HG02885 (cell line): ENCODE measurements around the gene ZBTB48.
A peak's percentile ranks its signal among the peaks of the same experiment; 100 is the strongest.

Experiments used
- ATAC-seq: cut with Tn5 transposase; IDR thresholded peaks from one replicate; pipeline ENCODE4 v1.9.1; 2021; ENCODE audit warnings: mild to moderate bottlenecking; ENCODE audit not compliant: unreplicated experiment, poor library complexity

Gene ZBTB48

GRCh38 chr1:6603915-6604558 is 24.2 kb downstream of the ZBTB48 start:
- no peak for ATAC-seq

GRCh38 chr1:6612641-6613360 is 33.0 kb downstream of the ZBTB48 start:
- ATAC-seq = peak; percentile 41

GRCh38 chr1:6613361-6614018 is 33.7 kb downstream of the ZBTB48 start, which contains the start of gene PHF13:
PHF13 (plus strand) TSS chr1:6613731; CDS start chr1:6614067, 336 bp downstream.
- ATAC-seq = peak; percentile 89

- ATAC-seq = no peak
Observed at GRCh38 chr1:6614019-6614928, 34.5 kb downstream of the ZBTB48 start.

- ATAC-seq = no peak
Observed at GRCh38 chr1:6614929-6615785, 35.4 kb downstream of the ZBTB48 start.

- ATAC-seq = no peak
Observed at GRCh38 chr1:6619045-6619444, 39.3 kb downstream of the ZBTB48 start.

- ATAC-seq = no peak
Observed at GRCh38 chr1:6621429-6622391, 41.9 kb downstream of the ZBTB48 start.

- no peak for ATAC-seq
Observed at GRCh38 chr1:6622396-6623152, 42.8 kb downstream of the ZBTB48 start.

- ATAC-seq = no peak
Observed at GRCh38 chr1:6623269-6623965, 43.6 kb downstream of the ZBTB48 start.

- peak; percentile 88 for ATAC-seq
Observed at GRCh38 chr1:6624710-6625583, 45.2 kb downstream of the ZBTB48 start, which contains the start of gene THAP3. THAP3 (plus strand) TSS chr1:6624868; CDS start chr1:6625219, 351 bp downstream.

GRCh38 chr1:6625584-6626149 is 45.9 kb downstream of the ZBTB48 start:
- peak; percentile 17 for ATAC-seq

GRCh38 chr1:6627031-6627430 is 47.2 kb downstream of the ZBTB48 start:
- no peak for ATAC-seq

GRCh38 chr1:6627841-6628545 is 48.2 kb downstream of the ZBTB48 start:
- ATAC-seq = no peak

- no peak for ATAC-seq
Observed at GRCh38 chr1:6628971-6629479, 49.2 kb downstream of the ZBTB48 start.

- ATAC-seq = no peak
Observed at GRCh38 chr1:6630027-6630426, 50.2 kb downstream of the ZBTB48 start.
